Measurements from ENCODE around the gene PCDHGA1.
A peak's percentile ranks its signal among the peaks of the same experiment; 100 is the strongest.

Gene PCDHGA1

DNA sequence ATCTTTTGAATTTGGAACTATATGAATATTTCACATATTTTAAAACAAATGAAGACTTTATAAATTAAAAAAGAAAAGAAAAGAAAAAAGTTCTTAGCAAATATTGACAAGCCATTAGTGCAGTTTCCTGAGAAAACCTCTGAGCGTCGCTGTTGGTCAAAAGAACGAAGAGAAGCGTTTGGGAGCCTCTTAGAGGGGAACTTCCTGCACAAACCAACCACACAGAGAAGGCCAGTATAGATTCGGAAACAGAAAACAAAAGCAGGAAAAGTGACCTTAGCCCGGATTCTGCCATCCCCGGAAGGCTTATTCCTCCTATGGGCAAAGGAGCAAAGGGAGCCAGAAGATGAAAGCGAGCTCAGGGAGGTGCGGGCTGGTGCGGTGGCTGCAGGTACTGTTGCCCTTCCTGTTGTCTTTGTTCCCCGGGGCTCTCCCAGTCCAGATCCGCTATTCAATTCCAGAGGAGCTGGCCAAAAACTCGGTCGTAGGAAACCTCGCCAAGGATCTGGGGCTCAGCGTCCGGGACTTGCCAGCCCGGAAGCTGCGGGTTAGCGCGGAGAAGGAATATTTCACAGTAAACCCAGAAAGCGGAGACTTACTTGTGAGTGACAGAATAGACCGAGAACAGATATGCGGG, 29.6 kb downstream of the PCDHGA1 start, which contains the start of gene PCDHGB2:
Gene PCDHGB2, plus strand, starts transcription at position 205 of the 637 bp plus-strand sequence. Its CDS starts 142 bp downstream, at position 347.
- Histone ChIP-seq H3K36me3 (ENCODE audit: control insufficient read depth, low read length) (peaks cover 38% of the 10 kb centered on the region), H4K20me1 (ENCODE audit: control insufficient read depth, insufficient read depth, low read depth, low read length) (no peaks in the 10 kb centered on the region), H3F3A (ENCODE audit: control insufficient read depth, insufficient read depth) (peaks cover 5% of the 10 kb centered on the region; the same call in 1 of the 2 replicates), H3K4me2 (ENCODE audit: low read length) (peak within 1 kb of the TSS; percentile 81), H3K4me1 (ENCODE audit: control insufficient read depth, low read length) (peaks cover 26% of the 10 kb centered on the region), H3K4me3 (ENCODE audit: low read length) (peak within 1 kb of the TSS; percentile 75), H3K79me2 (ENCODE audit: control insufficient read depth, low read length) (peaks cover 35% of the 10 kb centered on the region), H3K27ac (ENCODE audit: low read depth, low read length) (peak within 1 kb of the TSS; percentile 26), H3K9me3 (ENCODE audit: control insufficient read depth, insufficient read depth, low read length) (peaks cover 31% of the 10 kb centered on the region), H3K9me2 (replicated peaks; ENCODE audit: control insufficient read depth, low read length) (no peaks in the 10 kb centered on the region), H3K27me3 (ENCODE audit: control insufficient read depth, low read length) (no peaks in the 10 kb centered on the region)
- TF ChIP-seq EZH2phosphoT487 (IDR thresholded peaks at IDR 0.05; ENCODE audit: borderline replicate concordance, low read length), result no peak
- TF ChIP-seq, protein P1, sequence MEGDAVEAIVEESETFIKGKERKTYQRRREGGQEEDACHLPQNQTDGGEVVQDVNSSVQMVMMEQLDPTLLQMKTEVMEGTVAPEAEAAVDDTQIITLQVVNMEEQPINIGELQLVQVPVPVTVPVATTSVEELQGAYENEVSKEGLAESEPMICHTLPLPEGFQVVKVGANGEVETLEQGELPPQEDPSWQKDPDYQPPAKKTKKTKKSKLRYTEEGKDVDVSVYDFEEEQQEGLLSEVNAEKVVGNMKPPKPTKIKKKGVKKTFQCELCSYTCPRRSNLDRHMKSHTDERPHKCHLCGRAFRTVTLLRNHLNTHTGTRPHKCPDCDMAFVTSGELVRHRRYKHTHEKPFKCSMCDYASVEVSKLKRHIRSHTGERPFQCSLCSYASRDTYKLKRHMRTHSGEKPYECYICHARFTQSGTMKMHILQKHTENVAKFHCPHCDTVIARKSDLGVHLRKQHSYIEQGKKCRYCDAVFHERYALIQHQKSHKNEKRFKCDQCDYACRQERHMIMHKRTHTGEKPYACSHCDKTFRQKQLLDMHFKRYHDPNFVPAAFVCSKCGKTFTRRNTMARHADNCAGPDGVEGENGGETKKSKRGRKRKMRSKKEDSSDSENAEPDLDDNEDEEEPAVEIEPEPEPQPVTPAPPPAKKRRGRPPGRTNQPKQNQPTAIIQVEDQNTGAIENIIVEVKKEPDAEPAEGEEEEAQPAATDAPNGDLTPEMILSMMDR (IDR thresholded peaks at IDR 0.05; ENCODE audit: low read depth, low read length, poor library complexity, severe bottlenecking), result peak; percentile 63

DNA sequence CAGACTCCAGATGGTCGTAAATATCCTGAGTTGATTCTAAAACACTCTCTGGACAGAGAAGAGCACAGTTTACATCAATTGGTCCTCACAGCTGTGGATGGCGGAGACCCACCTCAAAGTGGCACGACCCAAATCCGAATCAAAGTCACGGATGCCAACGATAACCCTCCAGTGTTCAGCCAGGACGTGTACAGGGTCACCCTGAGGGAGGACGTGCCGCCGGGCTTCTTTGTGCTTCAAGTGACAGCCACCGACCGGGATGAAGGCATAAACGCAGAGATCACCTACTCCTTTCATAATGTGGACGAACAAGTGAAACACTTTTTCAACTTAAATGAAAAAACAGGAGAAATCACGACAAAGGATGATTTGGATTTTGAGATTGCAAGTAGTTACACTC, 30.4 kb downstream of the PCDHGA1 start:
- peaks cover 5% of the 10 kb centered on the region; the same call in 1 of the 2 replicates for H3F3A ChIP-seq (ENCODE audit: control insufficient read depth, insufficient read depth)
- peaks cover 42% of the 10 kb centered on the region for H3K79me2 ChIP-seq (ENCODE audit: control insufficient read depth, low read length)
- H3K4me1 ChIP-seq (ENCODE audit: control insufficient read depth, low read length), result peaks cover 25% of the 10 kb centered on the region
- H3K27ac ChIP-seq (ENCODE audit: low read depth, low read length), result peak overlapping the region; percentile 26
- peaks cover 45% of the 10 kb centered on the region for H3K36me3 ChIP-seq (ENCODE audit: control insufficient read depth, low read length)
- H3K27me3 ChIP-seq (ENCODE audit: control insufficient read depth, low read length), result no peaks in the 10 kb centered on the region
- H3K9me3 ChIP-seq (ENCODE audit: control insufficient read depth, insufficient read depth, low read length), result peaks cover 39% of the 10 kb centered on the region
- H3K9me2 ChIP-seq (replicated peaks; ENCODE audit: control insufficient read depth, low read length), result no peaks in the 10 kb centered on the region
- peak overlapping the region; percentile 75 for H3K4me3 ChIP-seq (ENCODE audit: low read length)
- H3K4me2 ChIP-seq (ENCODE audit: low read length), result peak overlapping the region; percentile 81
- TF ChIP-seq EZH2phosphoT487 (IDR thresholded peaks at IDR 0.05; ENCODE audit: borderline replicate concordance, low read length), result no peak
- TF ChIP-seq, protein P1 (IDR thresholded peaks at IDR 0.05; ENCODE audit: low read depth, low read length, poor library complexity, severe bottlenecking), result no peak
- H4K20me1 ChIP-seq (ENCODE audit: control insufficient read depth, insufficient read depth, low read depth, low read length), result no peaks in the 10 kb centered on the region

DNA sequence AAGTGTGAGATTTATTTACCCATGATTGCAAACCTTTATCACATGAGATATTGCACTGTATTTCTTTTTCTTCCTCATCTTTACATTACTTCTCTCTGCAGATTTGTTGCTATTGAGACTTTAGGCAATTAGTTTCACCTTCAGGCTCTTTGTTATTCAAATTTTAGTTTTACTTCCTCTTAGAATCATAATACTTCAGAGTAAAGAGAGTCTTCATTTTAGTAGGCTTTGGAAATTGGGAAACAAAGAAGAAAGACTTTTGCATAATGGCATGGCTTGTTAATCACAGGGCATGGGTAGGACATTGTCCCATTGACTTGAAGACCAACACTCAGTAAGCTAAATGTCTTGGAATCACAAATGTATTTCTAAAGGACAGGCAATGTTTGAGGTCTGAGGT, 32.4 kb downstream of the PCDHGA1 start:
- Histone ChIP-seq H3K27ac (ENCODE audit: low read depth, low read length) (peak overlapping the region; percentile 61), H3K4me3 (ENCODE audit: low read length) (peak overlapping the region; percentile 61), H3F3A (ENCODE audit: control insufficient read depth, insufficient read depth) (peaks cover 7% of the 10 kb centered on the region; the same call in 1 of the 2 replicates), H3K9me3 (ENCODE audit: control insufficient read depth, insufficient read depth, low read length) (peaks cover 48% of the 10 kb centered on the region), H4K20me1 (ENCODE audit: control insufficient read depth, insufficient read depth, low read depth, low read length) (no peaks in the 10 kb centered on the region), H3K9me2 (replicated peaks; ENCODE audit: control insufficient read depth, low read length) (no peaks in the 10 kb centered on the region), H3K27me3 (ENCODE audit: control insufficient read depth, low read length) (no peaks in the 10 kb centered on the region), H3K79me2 (ENCODE audit: control insufficient read depth, low read length) (peaks cover 45% of the 10 kb centered on the region), H3K36me3 (ENCODE audit: control insufficient read depth, low read length) (peaks cover 54% of the 10 kb centered on the region), H3K4me2 (ENCODE audit: low read length) (peak overlapping the region; percentile 58), H3K4me1 (ENCODE audit: control insufficient read depth, low read length) (peaks cover 25% of the 10 kb centered on the region)
- TF ChIP-seq, protein P1 (IDR thresholded peaks at IDR 0.05; ENCODE audit: low read depth, low read length, poor library complexity, severe bottlenecking), result no peak
- no peak for TF ChIP-seq EZH2phosphoT487 (IDR thresholded peaks at IDR 0.05; ENCODE audit: borderline replicate concordance, low read length)

Data from DOHH2 (cell line).